ACC112 (cell line): Measurements from ENCODE around the gene TNIK.

ENCODE experiments used
- H2AFZ ChIP-seq: fragments of 200-600 bp; sonication (generic); one replicate; pipeline ENCODE4 v1.6.0; 2017; ENCODE audit warnings: antibody characterized with exemption, low read length; ENCODE audit not compliant: unreplicated experiment
- H3K27ac ChIP-seq: fragments of 200-600 bp; sonication (generic); 2 replicates; pipeline ENCODE4 v1.5.1; 2014; ENCODE audit warnings: low read depth, mild to moderate bottlenecking, antibody characterized with exemption, low read length, moderate library complexity
- H3K27me3 ChIP-seq: fragments of 200-600 bp; sonication (generic); 2 replicates; pipeline ENCODE4 v1.6.1; 2014; ENCODE audit warnings: mild to moderate bottlenecking, antibody characterized with exemption, low read length, moderate library complexity, mixed read lengths; ENCODE audit not compliant: insufficient read depth
- H3K36me3 ChIP-seq: fragments of 200-600 bp; sonication (generic); 2 replicates; pipeline ENCODE4 v1.6.1; 2016; ENCODE audit warnings: mild to moderate bottlenecking, antibody characterized with exemption, low read length, moderate library complexity, mixed read lengths; ENCODE audit not compliant: insufficient read depth
- H3K4me1 ChIP-seq: fragments of 200-600 bp; sonication (generic); one replicate; pipeline ENCODE4 v1.6.1; 2016; ENCODE audit warnings: low read length, mixed read lengths; ENCODE audit not compliant: insufficient read depth, unreplicated experiment, control insufficient read depth
- H3K4me3 ChIP-seq: fragments of 200-600 bp; sonication (generic); 2 replicates; pipeline ENCODE4 v1.5.1; 2014; ENCODE audit warnings: mild to moderate bottlenecking, low read depth, low read length
- H3K79me2 ChIP-seq: fragments of 200-600 bp; sonication (generic); one replicate; pipeline ENCODE4 v1.6.0; 2016; ENCODE audit warnings: low read length; ENCODE audit not compliant: control insufficient read depth, unreplicated experiment, insufficient read depth

The TNIK gene

GRCh38 chr3:171058873-171059603 is 401.2 kb downstream of the TNIK start:
- Histone ChIP-seq H3K4me3 (no peak overlapping the region), H3K36me3 (no peaks in the 10 kb centered on the region), H3K4me1 (peaks cover 39% of the 10 kb centered on the region), H3K27ac (no peak overlapping the region), H3K27me3 (no peaks in the 10 kb centered on the region), H2AFZ (no peak overlapping the region), H3K79me2 (no peaks in the 10 kb centered on the region)

GRCh38 chr3:171058058-171058457 is 402.1 kb downstream of the TNIK start:
- H3K27ac ChIP-seq, result peak overlapping the region; percentile 23; the same call in 1 of the 2 replicates

GRCh38 chr3:171057072-171057471 is 403.1 kb downstream of the TNIK start:
- H3K27me3 ChIP-seq, result no peaks in the 10 kb centered on the region
- H2AFZ ChIP-seq, result no peak overlapping the region
- H3K79me2 ChIP-seq, result no peaks in the 10 kb centered on the region
- no peak overlapping the region for H3K4me3 ChIP-seq
- no peaks in the 10 kb centered on the region for H3K36me3 ChIP-seq
- peak overlapping the region; percentile 22; the same call in 1 of the 2 replicates for H3K27ac ChIP-seq
- H3K4me1 ChIP-seq, result peaks cover 39% of the 10 kb centered on the region

More at GRCh38 chr3:171058058-171058457, 402.1 kb downstream of the TNIK start:
- Histone ChIP-seq H2AFZ (no peak overlapping the region), H3K4me1 (peaks cover 39% of the 10 kb centered on the region), H3K79me2 (no peaks in the 10 kb centered on the region), H3K27me3 (no peaks in the 10 kb centered on the region), H3K4me3 (no peak overlapping the region), H3K36me3 (no peaks in the 10 kb centered on the region)

GRCh38 chr3:171056528-171056927 is 403.7 kb downstream of the TNIK start:
- Histone ChIP-seq H3K79me2 (no peaks in the 10 kb centered on the region), H2AFZ (peak overlapping the region; percentile 17), H3K27me3 (no peaks in the 10 kb centered on the region), H3K4me3 (no peak overlapping the region), H3K27ac (peak overlapping the region; percentile 76), H3K36me3 (no peaks in the 10 kb centered on the region), H3K4me1 (peaks cover 39% of the 10 kb centered on the region)

- Histone ChIP-seq H3K4me3 (peak overlapping the region; percentile 7; the same call in 1 of the 2 replicates), H2AFZ (peak overlapping the region; percentile 17), H3K27ac (peak overlapping the region; percentile 76), H3K79me2 (no peaks in the 10 kb centered on the region), H3K4me1 (peaks cover 39% of the 10 kb centered on the region), H3K27me3 (no peaks in the 10 kb centered on the region), H3K36me3 (no peaks in the 10 kb centered on the region)
Observed at GRCh38 chr3:171055336-171056178, 404.6 kb downstream of the TNIK start.

- H3K36me3 ChIP-seq, result no peaks in the 10 kb centered on the region
- H3K27ac ChIP-seq, result peak overlapping the region; percentile 76
- H3K79me2 ChIP-seq, result no peaks in the 10 kb centered on the region
- no peak overlapping the region for H2AFZ ChIP-seq
- peak overlapping the region; percentile 7; the same call in 1 of the 2 replicates for H3K4me3 ChIP-seq
- peaks cover 43% of the 10 kb centered on the region for H3K4me1 ChIP-seq
- no peaks in the 10 kb centered on the region for H3K27me3 ChIP-seq
Observed at GRCh38 chr3:171054921-171055320, 405.3 kb downstream of the TNIK start.

GRCh38 chr3:171054231-171054630 is 406.0 kb downstream of the TNIK start:
- Histone ChIP-seq H3K27ac (peak overlapping the region; percentile 76; the same call in 1 of the 2 replicates), H3K27me3 (no peaks in the 10 kb centered on the region), H3K36me3 (no peaks in the 10 kb centered on the region), H3K79me2 (no peaks in the 10 kb centered on the region), H3K4me3 (no peak overlapping the region), H3K4me1 (peaks cover 43% of the 10 kb centered on the region), H2AFZ (no peak overlapping the region)

- Histone ChIP-seq H3K4me1 (peaks cover 18% of the 10 kb centered on the region), H3K36me3 (no peaks in the 10 kb centered on the region), H3K27ac (no peak overlapping the region), H3K27me3 (no peaks in the 10 kb centered on the region), H2AFZ (peak overlapping the region; percentile 6), H3K4me3 (no peak overlapping the region), H3K79me2 (no peaks in the 10 kb centered on the region)
Observed at GRCh38 chr3:171049861-171050444, 410.3 kb downstream of the TNIK start.

- Histone ChIP-seq H3K27ac (no peak overlapping the region), H3K4me3 (no peak overlapping the region), H3K4me1 (peaks cover 12% of the 10 kb centered on the region), H3K36me3 (no peaks in the 10 kb centered on the region), H3K79me2 (no peaks in the 10 kb centered on the region), H2AFZ (no peak overlapping the region), H3K27me3 (no peaks in the 10 kb centered on the region)
Observed at GRCh38 chr3:171046760-171047159, 413.4 kb downstream of the TNIK start.
